ENCODE measurements around the gene TXNDC2. TPM values are rescaled to one million over a fixed set of nuclear protein-coding genes. Genes with fewer than 3 reads are reported as not detected.

TXNDC2 gene
- total and polyA plus RNA-seq, 9 of the 15 experiments (the other 6 are each of a cell fraction or from before 2014, with no cell fraction given): 1.2 to 4.9 (median 2.3) TPM

GRCh38 chr18:9913526-9914333 lies 28.0 kb downstream of the TXNDC2 start, which contains the start of gene VAPA (continued):
- TF ChIP-seq CBFA2T3 (IDR thresholded peaks at IDR 0.05) (no peak), ZNF184 (CRISPR knock-in tag; IDR thresholded peaks at IDR 0.05) (no peak), FIP1L1 (IDR thresholded peaks at IDR 0.05; ENCODE audit: low read depth, low read length, poor library complexity, severe bottlenecking) (peak; percentile 70), SIX5 (IDR thresholded peaks at IDR 0.05; ENCODE audit: borderline replicate concordance in 1 of 2, insufficient read depth in 1 of 2, low read depth in 1 of 2, low read length in 2 of 2) (peak; percentile 95), ARHGAP35 (IDR thresholded peaks at IDR 0.05; ENCODE audit: partially characterized antibody) (no peak), HCFC1 (IDR thresholded peaks at IDR 0.05; ENCODE audit: low read depth, low read length) (peak; percentile 98), SMARCA5 (IDR thresholded peaks at IDR 0.05) (no peak), ETV6 (IDR thresholded peaks at IDR 0.05; ENCODE audit: borderline replicate concordance in 1 of 2, low read depth in 2 of 2, low read length in 1 of 2) (0 out of 4 replicates have a peak, but pooled peaks of 1 of the 2 experiments have one; percentile 52), ETV6 (CRISPR knock-in tag; IDR thresholded peaks at IDR 0.05; ENCODE audit: borderline replicate concordance) (no peak; the same call in 1 of the 2 replicates), HDAC3 (IDR thresholded peaks at IDR 0.05; ENCODE audit: borderline replicate concordance, partially characterized antibody) (no peak), CCNT2 (IDR thresholded peaks at IDR 0.05; ENCODE audit: borderline replicate concordance, extremely low read depth, insufficient read length, low read depth, low read length) (peak; percentile 94), ZNF77 (CRISPR knock-in tag; IDR thresholded peaks at IDR 0.05) (no peak)
- TF ChIP-seq, protein P1, sequence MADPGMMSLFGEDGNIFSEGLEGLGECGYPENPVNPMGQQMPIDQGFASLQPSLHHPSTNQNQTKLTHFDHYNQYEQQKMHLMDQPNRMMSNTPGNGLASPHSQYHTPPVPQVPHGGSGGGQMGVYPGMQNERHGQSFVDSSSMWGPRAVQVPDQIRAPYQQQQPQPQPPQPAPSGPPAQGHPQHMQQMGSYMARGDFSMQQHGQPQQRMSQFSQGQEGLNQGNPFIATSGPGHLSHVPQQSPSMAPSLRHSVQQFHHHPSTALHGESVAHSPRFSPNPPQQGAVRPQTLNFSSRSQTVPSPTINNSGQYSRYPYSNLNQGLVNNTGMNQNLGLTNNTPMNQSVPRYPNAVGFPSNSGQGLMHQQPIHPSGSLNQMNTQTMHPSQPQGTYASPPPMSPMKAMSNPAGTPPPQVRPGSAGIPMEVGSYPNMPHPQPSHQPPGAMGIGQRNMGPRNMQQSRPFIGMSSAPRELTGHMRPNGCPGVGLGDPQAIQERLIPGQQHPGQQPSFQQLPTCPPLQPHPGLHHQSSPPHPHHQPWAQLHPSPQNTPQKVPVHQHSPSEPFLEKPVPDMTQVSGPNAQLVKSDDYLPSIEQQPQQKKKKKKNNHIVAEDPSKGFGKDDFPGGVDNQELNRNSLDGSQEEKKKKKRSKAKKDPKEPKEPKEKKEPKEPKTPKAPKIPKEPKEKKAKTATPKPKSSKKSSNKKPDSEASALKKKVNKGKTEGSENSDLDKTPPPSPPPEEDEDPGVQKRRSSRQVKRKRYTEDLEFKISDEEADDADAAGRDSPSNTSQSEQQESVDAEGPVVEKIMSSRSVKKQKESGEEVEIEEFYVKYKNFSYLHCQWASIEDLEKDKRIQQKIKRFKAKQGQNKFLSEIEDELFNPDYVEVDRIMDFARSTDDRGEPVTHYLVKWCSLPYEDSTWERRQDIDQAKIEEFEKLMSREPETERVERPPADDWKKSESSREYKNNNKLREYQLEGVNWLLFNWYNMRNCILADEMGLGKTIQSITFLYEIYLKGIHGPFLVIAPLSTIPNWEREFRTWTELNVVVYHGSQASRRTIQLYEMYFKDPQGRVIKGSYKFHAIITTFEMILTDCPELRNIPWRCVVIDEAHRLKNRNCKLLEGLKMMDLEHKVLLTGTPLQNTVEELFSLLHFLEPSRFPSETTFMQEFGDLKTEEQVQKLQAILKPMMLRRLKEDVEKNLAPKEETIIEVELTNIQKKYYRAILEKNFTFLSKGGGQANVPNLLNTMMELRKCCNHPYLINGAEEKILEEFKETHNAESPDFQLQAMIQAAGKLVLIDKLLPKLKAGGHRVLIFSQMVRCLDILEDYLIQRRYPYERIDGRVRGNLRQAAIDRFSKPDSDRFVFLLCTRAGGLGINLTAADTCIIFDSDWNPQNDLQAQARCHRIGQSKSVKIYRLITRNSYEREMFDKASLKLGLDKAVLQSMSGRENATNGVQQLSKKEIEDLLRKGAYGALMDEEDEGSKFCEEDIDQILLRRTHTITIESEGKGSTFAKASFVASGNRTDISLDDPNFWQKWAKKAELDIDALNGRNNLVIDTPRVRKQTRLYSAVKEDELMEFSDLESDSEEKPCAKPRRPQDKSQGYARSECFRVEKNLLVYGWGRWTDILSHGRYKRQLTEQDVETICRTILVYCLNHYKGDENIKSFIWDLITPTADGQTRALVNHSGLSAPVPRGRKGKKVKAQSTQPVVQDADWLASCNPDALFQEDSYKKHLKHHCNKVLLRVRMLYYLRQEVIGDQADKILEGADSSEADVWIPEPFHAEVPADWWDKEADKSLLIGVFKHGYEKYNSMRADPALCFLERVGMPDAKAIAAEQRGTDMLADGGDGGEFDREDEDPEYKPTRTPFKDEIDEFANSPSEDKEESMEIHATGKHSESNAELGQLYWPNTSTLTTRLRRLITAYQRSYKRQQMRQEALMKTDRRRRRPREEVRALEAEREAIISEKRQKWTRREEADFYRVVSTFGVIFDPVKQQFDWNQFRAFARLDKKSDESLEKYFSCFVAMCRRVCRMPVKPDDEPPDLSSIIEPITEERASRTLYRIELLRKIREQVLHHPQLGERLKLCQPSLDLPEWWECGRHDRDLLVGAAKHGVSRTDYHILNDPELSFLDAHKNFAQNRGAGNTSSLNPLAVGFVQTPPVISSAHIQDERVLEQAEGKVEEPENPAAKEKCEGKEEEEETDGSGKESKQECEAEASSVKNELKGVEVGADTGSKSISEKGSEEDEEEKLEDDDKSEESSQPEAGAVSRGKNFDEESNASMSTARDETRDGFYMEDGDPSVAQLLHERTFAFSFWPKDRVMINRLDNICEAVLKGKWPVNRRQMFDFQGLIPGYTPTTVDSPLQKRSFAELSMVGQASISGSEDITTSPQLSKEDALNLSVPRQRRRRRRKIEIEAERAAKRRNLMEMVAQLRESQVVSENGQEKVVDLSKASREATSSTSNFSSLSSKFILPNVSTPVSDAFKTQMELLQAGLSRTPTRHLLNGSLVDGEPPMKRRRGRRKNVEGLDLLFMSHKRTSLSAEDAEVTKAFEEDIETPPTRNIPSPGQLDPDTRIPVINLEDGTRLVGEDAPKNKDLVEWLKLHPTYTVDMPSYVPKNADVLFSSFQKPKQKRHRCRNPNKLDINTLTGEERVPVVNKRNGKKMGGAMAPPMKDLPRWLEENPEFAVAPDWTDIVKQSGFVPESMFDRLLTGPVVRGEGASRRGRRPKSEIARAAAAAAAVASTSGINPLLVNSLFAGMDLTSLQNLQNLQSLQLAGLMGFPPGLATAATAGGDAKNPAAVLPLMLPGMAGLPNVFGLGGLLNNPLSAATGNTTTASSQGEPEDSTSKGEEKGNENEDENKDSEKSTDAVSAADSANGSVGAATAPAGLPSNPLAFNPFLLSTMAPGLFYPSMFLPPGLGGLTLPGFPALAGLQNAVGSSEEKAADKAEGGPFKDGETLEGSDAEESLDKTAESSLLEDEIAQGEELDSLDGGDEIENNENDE (IDR thresholded peaks at IDR 0.05; ENCODE audit: low read depth, low read length): no peak
- TF ChIP-seq, protein P2, sequence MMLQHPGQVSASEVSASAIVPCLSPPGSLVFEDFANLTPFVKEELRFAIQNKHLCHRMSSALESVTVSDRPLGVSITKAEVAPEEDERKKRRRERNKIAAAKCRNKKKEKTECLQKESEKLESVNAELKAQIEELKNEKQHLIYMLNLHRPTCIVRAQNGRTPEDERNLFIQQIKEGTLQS (IDR thresholded peaks at IDR 0.05): no peak
- TF ChIP-seq, protein P2 (CRISPR knock-in tag; conservative IDR thresholded peaks at IDR 0.05): no peak

Measured in K562 (cell line).